Stomach (tissue), 9 donors: Measurements from ENCODE around the gene SLC6A11. TPM values are rescaled to one million over a fixed set of nuclear protein-coding genes. Genes with fewer than 3 reads are reported as not detected.

Source experiments
- DNase-seq, 2 donors: peaks; one replicate each; pipeline versions ENCODE4 v3.0.0 to v3.0.0-alpha.2; 2013 to 2019
- H3K27ac ChIP-seq, 5 donors: fragments of 200-600 bp in 4 of 5; sonication (generic) in 4 of 5; one replicate each; pipeline ENCODE4 v1.5.1; 2013 to 2019; ENCODE audit warnings: mild to moderate bottlenecking in 1 of 5, moderate library complexity in 1 of 5
- H3K27me3 ChIP-seq, 3 donors: fragments of 200-600 bp; sonication (generic); one replicate each; pipeline ENCODE4 v1.5.1; 2017 to 2019; ENCODE audit warnings: mixed run types in 1 of 3
- H3K36me3 ChIP-seq, 4 donors: fragments of 200-600 bp; sonication (generic); 1 replicate in 3 of 4; 2 replicates in 1 of 4; pipeline ENCODE4 v1.5.1; 2016 to 2019
- H3K4me1 ChIP-seq, 4 donors: fragments of 200-600 bp; sonication (generic); one replicate each; pipeline ENCODE4 v1.5.1; 2016 to 2019
- H3K4me3 ChIP-seq, 4 donors: fragments of 200-600 bp; sonication (generic) in 3 of 4; one replicate each; pipeline ENCODE4 v1.5.1; 2016 to 2019; ENCODE audit warnings: mild to moderate bottlenecking in 1 of 4
- H3K9me3 ChIP-seq, 4 donors: fragments of 200-600 bp; sonication (generic); one replicate each; pipeline ENCODE4 v1.5.1; 2016 to 2019
- EP300 ChIP-seq: sonication (generic); formaldehyde crosslinking; IDR thresholded peaks from one replicate; pipeline ENCODE4 v1.6.1; 2017; ENCODE audit warnings: antibody characterized with exemption
- POLR2A ChIP-seq, 4 donors: fragments of 450-650 bp; IDR thresholded peaks; one replicate each; pipeline ENCODE4 v1.6.1; 2016; ENCODE audit warnings: antibody characterized with exemption in 4 of 4, control low read depth in 2 of 4, mild to moderate bottlenecking in 1 of 4, moderate library complexity in 1 of 4
- POLR2AphosphoS5 ChIP-seq, 3 donors: sonication (generic); formaldehyde crosslinking; IDR thresholded peaks; one replicate each; pipeline ENCODE4 v1.6.1; 2016; ENCODE audit warnings: antibody characterized with exemption in 3 of 3
- WGBS, 5 donors: extraction: QIAGEN DNeasy Blood & Tissue Kit in 3 of 5; methylation state at CpG; one replicate each; pipeline versions ENCODE4 v1.1.5 to v1.1.7; 2013 to 2018; 5-methylcytosine and 5-hydroxymethylcytosine counted together
- intact Hi-C: fragments of 100-400 bp; cut with DNase I; formaldehyde crosslinking; loops from one replicate; pipeline ENCODE4 v1.15.1; 2023; ENCODE audit warnings: low total_unique reads
- polyA plus RNA-seq, 3 donors: library from polyadenylated mRNA; stranded (reverse); fragments of 200-250 nt; gene quantifications; one replicate each; pipeline ENCODE4 v1.2.3, GENCODE V29; 2013
- total RNA-seq, 5 donors: library from RNA; depleted of rRNA; stranded (reverse); fragments of >200 nt; gene quantifications; one replicate each; pipeline versions ENCODE4 v1.1.0 to v1.2.3, GENCODE V29; 2014 to 2016
- TF ChIP-seq, protein P1 (sequence below), 7 experiments: fragments of 450-650 bp in 4 of 7; fragments of 200-600 bp in 3 of 7; sonication (generic) in 3 of 7; IDR thresholded peaks; one replicate each; pipeline ENCODE4 v1.5.1; 2016 to 2019; ENCODE audit warnings: antibody characterized with exemption in 7 of 7, control low read depth in 2 of 7, mild to moderate bottlenecking in 1 of 7
- donor health status: healthy with polysubstance abuse.
- donor health status: Bipolar disorder and iron deficiency.
- donor health status: healthy.

The SLC6A11 gene
- total and polyA plus RNA-seq, 8 donors = 0.18 to 2.0 TPM; not detected in 6

DNA sequence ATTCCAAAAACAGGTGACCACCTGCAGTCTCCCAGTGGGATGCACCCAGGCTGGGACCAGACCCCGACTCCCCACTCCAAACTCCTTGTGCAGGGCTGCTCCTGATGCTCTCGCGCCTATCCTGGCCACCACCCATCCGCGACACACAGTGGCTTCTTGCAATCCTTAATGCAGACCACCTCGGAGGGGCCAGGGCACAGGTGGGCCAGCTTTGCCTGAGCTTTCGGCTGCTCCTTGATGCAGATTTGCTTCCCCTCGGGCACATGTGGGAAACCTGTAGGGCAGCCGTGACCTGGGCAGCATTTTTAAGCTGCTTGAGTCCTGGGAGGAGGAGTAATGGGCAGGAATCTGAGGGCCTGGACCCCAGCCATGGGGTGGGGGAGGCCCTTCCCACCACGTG is 18.9 kb downstream of the SLC6A11 start:
- 73 to 84% (median 78%) methylated on average over 9 to 10 of the region's 10 CpGs for WGBS, 5 donors
- H3K4me1 ChIP-seq = no peaks in the 10 kb centered on the region
- DNase-seq = no peak
- H3K36me3 ChIP-seq = no peaks in the 10 kb centered on the region
- H3K27ac ChIP-seq = no peak overlapping the region
- no peak overlapping the region for H3K4me3 ChIP-seq
- H3K27me3 ChIP-seq = peaks cover 0 to 39% (median 5%) of the 10 kb centered on the region in 3 donors
- intact Hi-C loops = no loop called here
- H3K9me3 ChIP-seq = no peaks in the 10 kb centered on the region
- TF ChIP-seq POLR2AphosphoS5 (IDR thresholded peaks at IDR 0.05) (no peak), EP300 (no peak), POLR2A (IDR thresholded peaks at IDR 0.05) (no peak)
- TF ChIP-seq, protein P1, sequence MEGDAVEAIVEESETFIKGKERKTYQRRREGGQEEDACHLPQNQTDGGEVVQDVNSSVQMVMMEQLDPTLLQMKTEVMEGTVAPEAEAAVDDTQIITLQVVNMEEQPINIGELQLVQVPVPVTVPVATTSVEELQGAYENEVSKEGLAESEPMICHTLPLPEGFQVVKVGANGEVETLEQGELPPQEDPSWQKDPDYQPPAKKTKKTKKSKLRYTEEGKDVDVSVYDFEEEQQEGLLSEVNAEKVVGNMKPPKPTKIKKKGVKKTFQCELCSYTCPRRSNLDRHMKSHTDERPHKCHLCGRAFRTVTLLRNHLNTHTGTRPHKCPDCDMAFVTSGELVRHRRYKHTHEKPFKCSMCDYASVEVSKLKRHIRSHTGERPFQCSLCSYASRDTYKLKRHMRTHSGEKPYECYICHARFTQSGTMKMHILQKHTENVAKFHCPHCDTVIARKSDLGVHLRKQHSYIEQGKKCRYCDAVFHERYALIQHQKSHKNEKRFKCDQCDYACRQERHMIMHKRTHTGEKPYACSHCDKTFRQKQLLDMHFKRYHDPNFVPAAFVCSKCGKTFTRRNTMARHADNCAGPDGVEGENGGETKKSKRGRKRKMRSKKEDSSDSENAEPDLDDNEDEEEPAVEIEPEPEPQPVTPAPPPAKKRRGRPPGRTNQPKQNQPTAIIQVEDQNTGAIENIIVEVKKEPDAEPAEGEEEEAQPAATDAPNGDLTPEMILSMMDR (IDR thresholded peaks at IDR 0.05) = no peak

DNA sequence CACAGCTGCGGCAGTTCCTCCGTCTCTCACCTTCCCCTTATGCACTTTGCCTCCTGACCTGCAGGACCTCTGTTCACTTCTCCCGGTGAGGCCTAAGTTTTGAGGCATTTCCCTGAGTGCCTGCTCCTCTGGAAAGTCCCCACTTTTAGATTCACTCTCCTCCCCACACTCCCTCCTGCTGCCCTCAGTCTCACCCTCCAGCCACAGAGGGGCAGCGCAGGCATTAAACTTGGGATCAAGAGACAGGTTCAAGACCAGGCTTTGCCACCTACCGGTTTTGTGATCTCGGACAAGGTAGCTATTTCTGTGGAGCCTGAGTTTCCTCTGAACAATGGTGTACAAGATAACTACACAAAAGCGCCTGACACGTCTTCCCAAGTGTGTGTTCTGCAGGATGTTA is 19.4 kb downstream of the SLC6A11 start:
- no peak for DNase-seq

DNA sequence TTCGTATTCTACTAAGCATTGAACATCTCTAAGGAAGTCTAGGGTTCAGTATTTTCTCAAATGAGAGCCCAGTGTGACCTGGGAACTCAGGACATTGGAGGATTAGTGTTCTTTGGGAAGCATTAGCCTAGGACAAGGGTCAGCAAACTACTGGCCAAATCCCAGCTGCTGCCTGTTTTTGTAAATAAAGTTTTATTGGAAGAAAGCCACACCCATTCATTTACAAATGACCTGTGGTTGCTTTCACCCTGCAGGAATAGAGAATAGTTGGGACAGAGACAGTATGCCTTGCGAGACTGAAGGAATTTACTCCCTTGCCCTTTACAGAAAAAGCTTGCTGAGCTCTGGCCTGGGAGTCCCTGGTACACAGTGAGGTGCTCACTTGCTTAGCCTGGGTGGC is 20.6 kb downstream of the SLC6A11 start:
- DNase-seq = no peak
- intact Hi-C loops = no loop called here
- Histone ChIP-seq H3K36me3 (no peaks in the 10 kb centered on the region), H3K27ac (no peak overlapping the region), H3K4me3 (no peak overlapping the region), H3K27me3 (peaks cover 0 to 47% (median 5%) of the 10 kb centered on the region in 3 donors), H3K9me3 (no peaks in the 10 kb centered on the region), H3K4me1 (no peaks in the 10 kb centered on the region)
- TF ChIP-seq EP300 (no peak), POLR2A (IDR thresholded peaks at IDR 0.05) (no peak), POLR2AphosphoS5 (IDR thresholded peaks at IDR 0.05) (no peak)
- TF ChIP-seq, protein P1 (IDR thresholded peaks at IDR 0.05) = no peak
- 61 to 75% (median 72%) methylated on average over 2 of the region's 2 CpGs for WGBS, 5 donors

More for the DNA sequence above, 19.4 kb downstream of the SLC6A11 start:
- Histone ChIP-seq H3K27ac (no peak overlapping the region), H3K9me3 (no peaks in the 10 kb centered on the region), H3K27me3 (peaks cover 0 to 44% (median 5%) of the 10 kb centered on the region in 3 donors), H3K4me1 (no peaks in the 10 kb centered on the region), H3K36me3 (no peaks in the 10 kb centered on the region), H3K4me3 (no peak overlapping the region)
- WGBS, 5 donors = 62 to 67% (median 63%) methylated on average over 8 of the region's 8 CpGs
- intact Hi-C loops = no loop called here
- TF ChIP-seq POLR2AphosphoS5 (IDR thresholded peaks at IDR 0.05) (no peak), POLR2A (IDR thresholded peaks at IDR 0.05) (no peak), EP300 (no peak)
- TF ChIP-seq, protein P1 (IDR thresholded peaks at IDR 0.05) = no peak

DNA sequence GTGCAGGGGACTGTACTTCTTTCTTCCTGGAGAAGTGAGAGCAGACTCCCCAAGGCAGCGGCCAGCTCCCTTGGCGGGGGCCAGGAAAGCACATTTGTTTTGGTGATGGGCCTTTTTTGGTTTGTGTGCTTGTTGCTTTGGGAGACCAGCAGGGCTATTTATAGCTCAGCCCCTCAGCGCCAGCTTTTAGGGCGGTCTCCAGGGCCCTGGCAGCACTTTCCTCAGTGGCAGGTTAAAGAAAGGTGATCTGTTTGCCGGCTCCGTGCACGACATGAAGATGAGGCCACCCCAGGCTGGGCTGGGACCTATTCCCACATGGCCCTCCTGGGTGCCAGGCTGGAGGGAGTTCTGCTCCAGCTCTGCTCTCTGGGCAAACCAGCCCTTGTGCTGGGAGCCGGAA is 21.8 kb downstream of the SLC6A11 start:
- no peak for DNase-seq
- Histone ChIP-seq H3K27me3 (peaks cover 0 to 46% (median 5%) of the 10 kb centered on the region in 3 donors), H3K4me1 (no peaks in the 10 kb centered on the region), H3K9me3 (no peaks in the 10 kb centered on the region), H3K4me3 (no peak overlapping the region), H3K27ac (no peak overlapping the region), H3K36me3 (no peaks in the 10 kb centered on the region)
- 57 to 78% (median 64%) methylated on average over 3 to 8 of the region's 8 CpGs for WGBS, 5 donors
- TF ChIP-seq POLR2AphosphoS5 (IDR thresholded peaks at IDR 0.05) (no peak), POLR2A (IDR thresholded peaks at IDR 0.05) (no peak), EP300 (no peak)
- TF ChIP-seq, protein P1 (IDR thresholded peaks at IDR 0.05) = no peak
- intact Hi-C loops = no loop called here
